Renal cortical epithelial cell (primary cell): ENCODE measurements around the gene KPNA4. TPM values are rescaled to one million over a fixed set of nuclear protein-coding genes. Genes with fewer than 3 reads are reported as not detected.
"Not testable (repeated sequence)": the region's sequence is repeated elsewhere in the genome, so short reads cannot be mapped to it uniquely, and the experiment has no call there.

Experiments used
- DNase-seq: peaks from one replicate; pipeline ENCODE4 v3.0.0-alpha.2; 2011; ENCODE audit warnings: low read depth
- total RNA-seq: library from RNA; depleted of rRNA; stranded (reverse); fragments of >200 nt; gene quantifications from 2 replicates; pipeline ENCODE4 v1.2.3, GENCODE V29; 2014

The KPNA4 gene
- total RNA-seq, 1 donor from 2014 or later, result 36.7 TPM

DNA sequence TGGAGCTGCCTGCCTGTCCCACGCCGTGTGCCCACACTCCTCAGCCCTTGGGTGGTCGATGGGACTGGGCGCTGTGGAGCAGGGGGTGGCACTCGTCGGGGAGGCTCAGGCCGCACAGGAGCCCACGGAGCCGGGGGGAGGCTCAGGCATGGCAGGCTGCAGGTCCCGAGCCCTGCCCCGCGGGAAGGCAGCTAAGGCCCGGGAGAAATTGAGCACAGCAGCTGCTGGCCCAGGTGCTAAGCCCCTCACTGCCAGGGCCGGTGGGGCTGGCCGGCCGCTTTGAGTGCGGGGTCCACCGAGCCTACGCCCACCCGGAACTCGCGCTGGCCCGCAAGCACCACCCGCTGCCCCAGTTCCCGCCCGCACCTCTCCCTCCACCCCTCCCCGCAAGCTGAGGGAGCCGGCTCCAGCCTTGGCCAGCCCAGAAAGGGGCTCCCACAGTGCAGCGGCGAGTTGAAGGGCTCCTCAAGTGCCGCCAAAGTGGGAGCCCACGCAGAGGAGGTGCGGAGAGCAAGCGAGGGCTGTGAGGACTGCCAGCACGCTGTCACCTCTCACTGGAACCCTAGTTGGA, 8.7 kb upstream of the KPNA4 start:
- not testable (repeated sequence) for DNase-seq

DNA sequence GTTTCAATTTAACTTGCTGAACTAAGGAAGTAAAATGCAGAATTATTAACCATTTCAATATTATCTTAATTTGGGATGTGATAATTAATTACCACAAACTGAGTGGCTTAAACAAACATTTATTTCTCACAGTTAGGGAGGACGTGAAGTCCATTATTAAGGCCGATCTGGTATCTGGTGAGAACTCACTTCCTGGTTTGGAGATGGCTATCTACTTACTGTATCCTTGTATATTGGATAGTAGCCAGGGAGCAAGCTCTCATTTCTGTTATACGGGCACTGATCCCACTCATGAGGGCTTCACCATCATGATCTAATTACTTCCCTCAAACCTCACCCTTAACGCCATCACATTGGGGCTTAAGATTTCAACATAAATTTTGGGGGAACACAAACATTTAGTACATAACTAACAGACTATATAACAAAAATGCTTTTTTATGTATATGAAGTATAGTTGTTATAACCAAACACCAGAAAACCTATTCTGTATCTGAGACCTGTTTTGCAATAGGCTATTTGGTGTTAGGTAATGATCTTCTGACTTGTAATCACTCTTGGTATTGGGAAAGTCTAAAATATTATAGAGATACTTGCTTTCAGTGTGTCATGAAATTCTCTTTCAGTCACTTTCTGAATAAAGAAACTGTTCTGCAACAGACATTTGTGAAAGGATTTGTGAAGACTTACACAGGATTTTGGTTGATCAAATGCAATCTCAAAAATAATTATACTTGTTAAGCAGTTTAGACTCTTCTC, 4.7 kb upstream of the KPNA4 start:
- no peak for DNase-seq

DNA sequence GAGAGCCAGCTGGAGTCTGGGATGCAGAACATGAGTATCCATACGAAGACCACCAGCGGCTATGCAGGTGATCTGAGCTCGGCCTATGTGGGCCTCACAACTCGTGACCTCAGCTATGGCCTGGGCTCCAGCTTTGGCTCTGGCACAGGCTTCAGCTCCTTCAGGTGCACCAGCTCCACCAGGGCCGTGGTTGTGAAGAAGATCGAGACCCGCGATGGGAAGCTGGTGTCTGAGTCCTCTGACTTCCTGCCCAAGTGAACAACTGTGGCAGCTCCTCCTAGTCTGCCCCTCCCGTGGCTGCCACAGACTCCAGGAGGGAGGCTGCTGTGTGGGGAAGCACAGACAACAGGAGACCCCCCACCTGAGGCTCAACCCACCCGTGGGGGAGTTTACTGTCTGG, 3.6 kb upstream of the KPNA4 start:
- no peak for DNase-seq

DNA sequence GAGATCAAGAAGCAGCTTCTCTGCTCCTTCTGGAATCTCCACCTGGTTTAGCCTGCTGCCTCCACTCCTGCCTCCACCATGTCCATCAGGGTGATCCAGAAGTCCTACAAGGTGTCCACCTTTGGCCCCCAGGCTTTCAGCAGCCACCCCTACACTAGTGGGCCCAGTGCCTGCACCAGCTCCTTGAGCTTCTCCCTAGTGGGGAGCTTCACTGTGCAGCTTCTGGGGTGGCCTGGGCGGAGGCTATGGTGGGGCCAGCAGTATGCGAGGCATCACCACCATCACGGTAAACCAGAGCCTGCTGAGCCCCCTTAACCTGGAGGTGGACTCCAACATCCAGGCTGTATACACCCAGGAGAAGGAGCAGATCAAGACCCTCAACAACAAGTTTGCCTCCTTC, 2.4 kb upstream of the KPNA4 start:
- DNase-seq, result no peak

DNA sequence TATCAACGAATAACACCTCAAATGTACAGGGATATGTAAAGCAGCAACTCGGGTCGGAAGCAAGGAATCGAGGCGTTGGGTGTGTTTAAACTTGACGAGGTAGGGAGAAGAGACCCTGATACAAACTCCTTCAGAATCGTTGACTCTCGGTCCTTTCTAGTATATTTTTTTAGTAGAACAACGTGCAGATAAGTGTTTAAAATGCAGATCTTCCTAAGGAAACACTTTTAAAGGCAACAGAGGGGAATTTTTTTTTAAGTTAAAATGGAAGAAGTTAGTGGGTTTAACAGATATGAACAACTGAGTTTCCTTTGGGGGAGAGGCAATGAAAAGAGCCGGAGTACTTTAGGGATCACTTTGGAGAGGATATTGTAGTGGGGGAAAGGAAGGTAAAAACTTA, 1.1 kb upstream of the KPNA4 start:
- no peak for DNase-seq

DNA sequence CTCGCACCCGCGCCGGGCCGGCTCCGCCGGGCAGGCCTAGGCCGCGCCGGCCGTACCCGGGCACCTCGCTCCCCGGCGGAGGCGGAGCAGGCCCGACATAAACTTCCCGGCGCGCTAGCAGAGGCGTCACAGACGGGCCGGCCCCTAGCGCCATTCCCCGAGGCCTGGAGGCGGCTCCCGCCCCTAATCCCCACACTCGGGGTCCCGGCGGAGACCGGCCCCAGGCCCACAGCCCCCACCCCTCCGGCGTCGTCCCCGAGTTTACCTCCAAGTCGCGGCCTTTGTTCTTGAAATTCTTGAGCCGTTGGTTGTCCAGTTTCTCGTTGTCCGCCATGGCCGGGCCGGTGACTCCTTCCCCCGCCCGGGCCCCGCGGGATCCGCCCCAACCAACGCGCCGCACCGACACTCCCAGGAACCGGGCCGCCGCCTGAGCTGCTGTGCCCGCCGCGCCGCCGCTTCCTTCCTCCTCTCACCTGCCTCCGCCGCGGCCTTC, 376 bp downstream of the KPNA4 start:
- no peak for DNase-seq

DNA sequence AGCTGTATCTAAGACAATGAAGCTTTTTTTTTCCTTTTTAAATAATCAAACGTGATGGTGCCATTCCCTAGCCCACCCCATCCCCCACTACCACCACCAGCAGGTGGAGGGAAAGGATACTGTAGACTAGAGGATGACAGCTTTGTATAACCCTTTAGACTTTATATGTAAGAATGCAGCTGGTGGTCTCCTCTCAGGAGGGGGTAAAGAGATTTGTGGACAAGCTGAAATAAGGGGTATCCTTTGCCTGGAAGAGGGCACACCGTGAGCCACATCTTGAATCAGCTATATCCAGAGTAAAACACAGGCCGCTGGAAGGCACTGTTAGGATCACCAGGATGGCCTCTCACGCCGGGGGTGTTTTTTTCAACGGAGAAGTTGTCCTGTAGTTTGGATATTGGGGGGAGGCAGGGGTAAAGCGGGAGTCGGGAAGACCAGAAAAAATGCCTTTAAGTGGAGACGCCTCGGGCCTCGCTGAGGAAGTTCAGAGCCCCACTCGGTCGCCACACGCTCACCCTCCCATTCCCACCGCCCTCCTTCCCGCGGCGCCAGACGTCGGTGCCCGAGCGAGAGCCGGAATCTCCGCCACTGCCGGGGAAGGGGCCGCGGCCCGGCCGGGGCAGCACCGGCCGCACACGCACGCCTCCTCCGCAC, 986 bp downstream of the KPNA4 start:
- DNase-seq, result no peak

DNA sequence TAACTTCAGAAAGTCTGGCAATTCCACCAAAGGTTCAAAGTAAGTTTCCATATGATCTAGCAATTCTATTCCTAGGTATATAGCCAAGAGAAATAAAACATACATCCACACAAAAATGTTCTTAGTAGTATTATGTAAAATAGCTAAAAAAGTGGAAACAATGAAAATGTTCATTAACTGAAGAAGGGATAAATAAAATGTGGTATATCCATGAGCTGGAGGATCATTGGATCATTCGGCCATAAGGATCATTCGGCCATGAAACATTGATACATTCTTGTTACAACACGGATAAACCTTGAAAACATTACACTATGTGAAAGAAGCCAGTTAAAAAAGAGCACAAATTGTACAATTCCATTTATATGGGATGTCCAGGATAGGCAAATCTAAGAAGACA, 2.4 kb downstream of the KPNA4 start:
- no peak for DNase-seq

DNA sequence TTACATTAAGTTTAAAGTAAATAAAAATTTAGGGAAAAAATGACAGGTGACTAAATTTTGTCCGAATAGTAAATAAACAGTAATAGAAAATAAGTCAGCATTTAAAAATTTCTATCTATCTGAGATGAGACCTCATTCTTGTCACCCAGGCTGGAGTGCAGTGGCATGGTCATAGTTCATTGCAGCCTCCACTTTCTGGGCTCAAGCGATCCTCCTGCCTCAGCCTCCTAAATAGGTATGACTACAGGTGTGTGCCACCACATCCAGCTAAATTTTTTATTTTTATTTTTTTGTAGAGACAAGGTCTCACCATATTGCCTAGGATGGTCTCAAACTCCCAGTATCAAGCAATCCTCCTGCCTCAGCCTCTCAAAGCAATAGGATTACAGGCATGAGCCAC, 7.8 kb downstream of the KPNA4 start:
- DNase-seq, result no peak

DNA sequence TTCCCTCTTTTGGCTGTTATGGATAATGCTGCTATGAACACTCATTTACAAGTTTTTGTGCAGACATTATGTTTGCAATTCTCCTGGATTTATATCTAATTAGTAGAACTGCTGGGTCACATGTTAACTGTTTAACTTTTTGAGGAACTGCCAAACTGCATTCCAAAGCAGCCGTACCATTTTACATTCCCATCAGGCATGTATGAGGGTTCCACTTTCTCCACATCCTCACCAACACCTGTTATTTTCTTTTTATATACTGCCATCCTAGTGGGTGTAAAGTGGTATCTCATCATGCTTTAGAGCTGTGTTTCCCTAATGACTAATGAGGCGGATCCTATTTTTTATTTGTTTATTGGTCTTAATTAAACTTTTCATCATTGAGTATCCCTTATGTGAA, 9.2 kb downstream of the KPNA4 start:
- no peak for DNase-seq

DNA sequence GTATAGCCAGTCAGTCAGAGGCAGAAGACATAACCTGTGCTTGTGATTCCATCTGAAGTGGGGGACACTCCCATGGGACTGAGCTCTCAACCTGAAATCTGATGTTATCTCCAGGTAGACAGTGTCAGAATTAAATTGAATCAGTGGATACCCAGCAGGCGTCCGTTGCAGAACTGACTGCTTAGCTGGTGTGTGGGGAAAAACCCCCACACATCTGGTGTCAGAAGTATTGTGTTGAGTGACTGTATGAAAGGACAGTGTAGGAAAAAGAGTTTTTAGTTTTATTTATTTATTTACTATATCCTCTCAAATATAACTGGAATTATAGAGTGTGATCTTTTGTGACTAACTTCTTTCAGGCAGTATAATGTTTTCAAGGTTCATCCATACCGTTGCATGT, 10.4 kb downstream of the KPNA4 start:
- no peak for DNase-seq

DNA sequence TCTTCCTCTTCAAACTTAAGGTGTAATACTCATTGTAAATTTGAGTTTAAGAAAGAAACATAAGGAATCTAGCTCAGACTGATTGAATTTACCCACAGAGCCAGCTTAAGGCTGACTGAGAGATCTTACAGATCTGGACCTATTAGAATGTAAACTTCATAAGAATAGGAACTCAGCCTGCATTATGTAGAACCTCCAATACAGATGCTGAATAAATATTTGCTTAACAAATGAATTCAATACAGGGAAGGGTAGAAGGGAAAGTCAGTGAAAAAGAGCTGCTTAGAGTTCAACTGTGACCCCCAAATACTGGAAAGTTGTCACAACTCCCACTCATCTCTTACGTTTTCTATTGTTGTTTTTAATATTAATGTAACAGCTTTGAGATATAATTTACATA, 11.5 kb downstream of the KPNA4 start:
- DNase-seq, result no peak

DNA sequence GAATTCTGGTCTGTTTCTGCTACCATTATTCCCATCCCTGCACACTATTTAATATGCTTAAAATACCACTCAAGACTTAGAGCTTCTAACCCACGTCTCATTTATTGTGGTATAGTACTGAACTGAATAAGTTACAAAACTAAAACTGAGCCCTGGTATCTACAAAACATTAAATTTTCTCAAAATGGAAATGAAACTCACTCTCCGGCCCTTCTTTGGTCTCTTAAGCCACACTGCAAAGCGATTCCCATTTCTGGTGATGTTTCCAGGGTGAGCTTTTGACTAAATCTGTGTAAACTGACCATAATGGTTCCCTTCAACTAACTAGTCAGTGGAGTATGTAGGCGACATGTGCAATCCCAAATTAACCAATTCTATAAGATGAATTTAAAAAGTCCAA, 18.6 kb downstream of the KPNA4 start:
- no peak for DNase-seq

DNA sequence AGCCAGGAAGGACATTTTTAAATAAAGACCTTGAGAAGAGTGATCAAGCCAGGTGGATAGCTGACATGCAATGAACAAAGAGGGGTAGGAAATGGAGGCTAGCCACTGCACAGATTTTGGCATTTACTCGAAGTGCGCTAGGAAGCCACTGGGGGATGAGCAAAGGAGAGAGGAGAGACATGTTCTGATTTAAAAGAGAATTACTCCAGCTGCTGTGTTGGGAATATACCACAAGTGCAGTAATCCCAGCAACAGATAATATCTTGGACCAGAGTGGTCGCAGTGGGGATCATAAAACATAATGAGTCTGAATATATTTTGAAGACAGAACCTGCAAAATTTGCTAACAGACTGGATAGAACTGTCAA, 19.9 kb downstream of the KPNA4 start:
- DNase-seq, result no peak

DNA sequence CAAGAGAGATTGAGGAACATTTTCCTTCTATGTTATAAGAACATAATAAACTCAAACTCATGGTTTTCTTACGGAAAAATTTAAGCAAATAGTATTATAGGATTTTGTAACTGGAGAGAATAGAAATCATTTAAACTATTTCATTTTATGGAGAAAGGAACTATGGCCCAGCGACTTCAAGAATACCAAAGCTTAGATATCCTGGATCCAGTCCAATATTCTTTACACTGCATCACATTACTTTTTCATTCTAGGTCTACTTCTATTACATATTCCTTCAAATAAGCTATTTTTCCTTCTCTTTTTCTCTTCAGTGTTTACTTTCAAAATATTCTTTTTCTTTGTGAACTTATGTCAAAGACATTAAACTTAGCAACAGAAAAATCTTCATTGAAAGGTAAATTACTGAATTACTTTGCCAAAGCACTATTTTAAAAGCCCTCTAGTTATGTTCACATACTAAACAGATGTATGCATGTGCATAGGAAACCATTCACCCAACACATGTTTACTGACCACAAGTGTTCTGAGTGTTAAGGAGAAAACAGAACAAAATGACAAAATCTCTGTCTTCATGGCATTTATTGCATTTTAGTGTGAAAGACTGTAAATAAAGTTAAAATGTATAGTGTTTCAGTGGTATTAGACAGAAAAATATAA, 20.4 kb downstream of the KPNA4 start:
- DNase-seq, result peak; percentile 75

DNA sequence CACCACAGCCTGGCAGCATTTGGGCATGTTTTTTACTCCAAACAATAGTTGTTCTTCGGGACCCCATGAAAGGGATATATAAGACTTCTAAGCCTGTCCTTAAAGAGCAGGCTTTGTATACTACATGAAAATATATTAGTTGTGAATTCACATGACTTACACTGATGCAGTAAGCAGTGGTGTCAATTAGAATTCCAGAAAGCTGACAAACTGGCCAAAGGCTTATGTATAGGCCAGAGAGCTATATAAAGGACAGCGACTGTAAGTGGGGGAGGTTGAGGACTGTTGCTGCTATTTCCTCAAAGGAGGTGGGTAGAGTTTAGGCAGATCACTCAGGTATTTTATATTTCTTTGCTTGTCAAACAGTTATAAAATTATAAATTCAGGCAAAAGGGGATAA, 24.8 kb downstream of the KPNA4 start:
- DNase-seq, result no peak

DNA sequence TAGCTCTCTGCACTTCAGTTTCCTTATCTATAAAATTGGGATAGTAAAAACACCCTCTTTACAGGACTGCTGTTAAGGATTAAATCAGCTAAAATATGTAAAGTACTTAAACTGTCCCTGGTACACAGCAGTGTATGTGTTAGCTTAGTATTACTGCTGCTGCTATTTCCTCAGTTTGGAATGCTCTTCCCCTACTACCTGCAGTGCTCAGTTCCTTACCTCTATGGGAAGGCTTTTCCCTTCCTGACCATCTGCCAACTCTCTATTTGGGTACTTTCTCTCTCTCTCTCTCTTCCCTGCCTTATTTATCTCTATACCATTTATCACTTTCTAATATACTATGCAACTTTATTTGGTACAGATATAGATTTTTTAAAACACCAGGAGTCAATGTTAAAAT, 26.5 kb downstream of the KPNA4 start:
- no peak for DNase-seq

DNA sequence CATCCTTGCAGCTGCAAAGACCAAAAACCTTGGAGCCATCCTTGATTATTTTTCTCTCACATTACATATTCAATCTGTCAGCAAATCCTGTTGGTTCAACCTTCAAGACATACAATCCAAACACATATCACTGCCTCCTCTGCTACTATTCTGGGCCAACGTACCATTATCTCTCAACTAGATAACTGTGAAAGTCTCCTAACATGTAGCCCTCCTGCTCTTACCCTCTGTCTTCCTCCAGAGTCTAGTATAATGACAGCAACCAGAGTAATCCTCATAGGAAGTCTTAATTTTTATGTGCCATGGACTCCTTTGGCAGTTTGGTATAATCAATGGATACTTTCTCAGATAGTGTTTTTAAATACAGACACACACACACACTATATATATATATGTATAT, 27.6 kb downstream of the KPNA4 start:
- no peak for DNase-seq

DNA sequence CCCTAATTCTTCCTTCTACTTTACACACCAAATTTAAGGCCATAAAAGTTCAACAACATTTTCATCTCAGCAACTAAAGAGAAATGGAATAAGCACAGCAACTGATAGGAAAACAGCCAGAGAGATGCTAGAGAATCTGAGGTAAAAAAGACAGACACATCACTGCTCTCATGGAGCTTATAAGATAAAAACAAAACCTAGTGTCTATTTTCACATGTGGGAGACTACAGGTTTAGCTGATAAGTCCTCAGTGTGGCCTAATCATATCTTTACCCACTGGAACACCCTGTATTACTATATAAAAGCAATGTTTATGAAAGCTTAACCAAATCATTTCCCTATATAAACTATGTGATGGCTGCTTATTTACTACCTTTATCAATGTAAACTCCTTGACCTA, 33.0 kb downstream of the KPNA4 start:
- DNase-seq, result no peak

DNA sequence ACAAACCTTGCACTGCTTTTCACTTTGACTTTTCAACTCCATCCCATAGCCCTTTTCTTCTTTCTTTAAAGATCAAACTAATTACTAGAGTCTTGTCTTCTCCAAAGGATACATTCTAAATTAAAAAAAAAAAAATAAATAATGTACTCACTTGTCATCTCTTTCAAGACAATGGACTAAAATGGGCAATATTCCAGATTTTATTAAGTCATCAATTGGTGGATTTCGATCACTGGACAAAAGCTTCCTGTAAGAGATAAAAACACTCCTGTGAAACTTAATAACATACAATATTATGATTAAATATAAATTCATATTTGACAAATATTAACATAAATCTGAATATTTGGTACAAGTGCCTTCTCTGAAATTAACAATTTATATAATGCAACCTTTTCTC, 34.1 kb downstream of the KPNA4 start:
- DNase-seq, result no peak

DNA sequence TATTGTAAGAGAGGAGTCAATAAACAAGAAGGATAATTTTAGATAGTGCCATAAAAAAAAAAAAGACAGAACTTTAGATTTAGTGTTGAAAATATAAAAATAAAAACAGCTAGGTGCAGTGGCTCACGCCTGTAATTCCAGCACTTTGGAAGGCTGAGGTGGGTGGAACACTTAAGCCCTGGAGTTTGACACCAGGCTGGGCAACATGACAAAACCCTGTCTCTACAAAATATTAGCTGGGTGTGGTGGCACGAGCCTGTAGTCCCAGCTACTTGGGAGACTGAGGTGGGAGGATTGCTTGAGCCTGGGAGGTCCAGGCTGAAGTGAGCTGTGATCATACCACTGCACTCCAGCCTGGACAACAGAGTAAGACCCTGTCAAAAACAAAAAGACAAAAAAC, 49.0 kb downstream of the KPNA4 start:
- DNase-seq, result not testable (repeated sequence)

DNA sequence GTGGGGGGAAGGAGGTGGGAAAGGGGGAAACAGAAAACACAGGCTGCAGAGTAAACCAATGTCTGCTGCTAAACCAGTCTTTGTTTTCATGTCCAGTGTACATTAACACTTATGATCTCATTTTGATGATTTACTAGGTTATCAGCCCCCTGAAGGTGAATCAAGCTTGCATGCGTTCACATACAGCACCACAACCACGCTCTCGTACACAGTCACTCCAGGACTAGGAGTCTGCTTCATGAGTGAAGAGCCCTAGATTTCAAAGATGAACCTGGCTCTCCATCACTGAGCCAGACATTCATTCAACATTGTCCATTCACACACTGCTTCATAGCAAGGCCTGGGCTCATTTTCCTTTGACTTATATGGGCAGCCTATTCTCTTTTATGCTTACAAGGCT, 64.0 kb downstream of the KPNA4 start:
- DNase-seq, result no peak

DNA sequence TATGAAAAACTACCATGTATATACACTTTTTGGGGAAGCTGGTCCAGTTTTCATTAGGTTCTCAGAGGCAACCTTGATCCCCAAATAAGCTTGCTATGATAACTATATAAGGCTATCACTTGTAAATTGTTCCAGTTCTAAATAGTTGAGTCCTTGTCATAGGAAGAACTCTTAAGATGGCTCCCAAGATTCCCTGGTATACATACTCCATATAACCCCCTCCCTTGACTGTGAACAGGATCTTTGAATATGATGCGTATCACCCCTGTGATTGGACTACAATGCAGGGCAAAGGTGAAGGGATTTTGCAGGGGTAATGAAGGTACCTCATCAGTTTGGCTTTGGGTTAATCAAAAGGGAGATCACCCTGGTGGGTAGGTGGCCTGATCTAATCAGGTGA, 67.2 kb downstream of the KPNA4 start:
- DNase-seq, result no peak
